Transverse colon (tissue), 3 donors: Measurements from ENCODE around the gene USP34.

Experiments used
- EP300 ChIP-seq: sonication (generic); formaldehyde crosslinking; IDR thresholded peaks from one replicate; pipeline ENCODE4 v1.6.1; 2017; ENCODE audit warnings: antibody characterized with exemption, low read depth
- POLR2A ChIP-seq: fragments of 450-650 bp; IDR thresholded peaks from one replicate; pipeline ENCODE4 v1.6.1; 2016; ENCODE audit warnings: antibody characterized with exemption, mild to moderate bottlenecking, moderate library complexity
- TF ChIP-seq, protein P1 (sequence below), 5 experiments: fragments of 200-600 bp in 3 of 5; fragments of 450-650 bp in 2 of 5; sonication (generic) in 3 of 5; IDR thresholded peaks; 1 replicate in 2 of 5; 2 replicates in 3 of 5; pipeline ENCODE4 v1.5.1; 2016 to 2017; ENCODE audit warnings: antibody characterized with exemption in 5 of 5, inconsistent platforms in 3 of 5, mild to moderate bottlenecking in 2 of 5, moderate library complexity in 1 of 5

DNA sequence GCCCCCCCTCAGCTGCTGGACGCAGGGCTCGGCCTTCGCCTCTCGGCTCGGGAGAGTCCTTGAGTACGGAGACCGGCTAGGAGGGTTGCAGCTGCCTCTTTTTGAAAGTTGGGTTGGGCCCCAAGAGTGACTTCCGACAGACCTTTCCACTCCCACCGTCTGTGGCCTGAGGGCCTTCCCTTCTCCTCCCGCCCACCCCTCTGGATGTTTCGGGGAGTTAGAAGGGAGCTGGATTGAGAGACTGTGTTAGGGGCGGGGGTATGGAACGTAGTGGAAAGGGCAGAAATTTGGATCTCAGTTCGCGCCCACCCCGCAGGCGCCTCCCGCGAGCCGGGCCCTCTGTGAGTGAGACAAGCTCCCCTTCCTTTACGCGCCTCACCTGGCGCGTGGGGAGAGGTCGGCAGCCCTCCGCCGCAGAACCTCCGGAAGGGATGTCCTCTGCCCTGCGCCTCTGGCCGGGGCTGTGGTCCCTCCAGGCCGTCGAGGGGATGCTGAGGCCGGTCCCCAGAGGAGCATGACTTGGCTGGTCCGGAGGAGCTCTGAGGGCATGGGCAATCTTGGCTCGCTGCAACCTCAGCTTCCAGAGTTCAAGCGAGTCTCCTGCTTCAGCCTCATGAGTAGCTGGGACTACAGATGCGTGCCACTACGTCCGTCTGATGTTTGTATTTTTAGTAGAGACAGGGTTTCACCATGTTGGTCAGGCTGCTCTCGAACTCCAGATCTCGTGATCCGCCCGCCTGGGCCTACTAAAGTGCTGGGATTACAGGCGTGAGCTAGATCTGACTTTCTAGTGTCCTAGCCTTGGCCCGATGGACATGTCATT lies 292.9 kb downstream of the USP34 start:
- TF ChIP-seq, protein P1, sequence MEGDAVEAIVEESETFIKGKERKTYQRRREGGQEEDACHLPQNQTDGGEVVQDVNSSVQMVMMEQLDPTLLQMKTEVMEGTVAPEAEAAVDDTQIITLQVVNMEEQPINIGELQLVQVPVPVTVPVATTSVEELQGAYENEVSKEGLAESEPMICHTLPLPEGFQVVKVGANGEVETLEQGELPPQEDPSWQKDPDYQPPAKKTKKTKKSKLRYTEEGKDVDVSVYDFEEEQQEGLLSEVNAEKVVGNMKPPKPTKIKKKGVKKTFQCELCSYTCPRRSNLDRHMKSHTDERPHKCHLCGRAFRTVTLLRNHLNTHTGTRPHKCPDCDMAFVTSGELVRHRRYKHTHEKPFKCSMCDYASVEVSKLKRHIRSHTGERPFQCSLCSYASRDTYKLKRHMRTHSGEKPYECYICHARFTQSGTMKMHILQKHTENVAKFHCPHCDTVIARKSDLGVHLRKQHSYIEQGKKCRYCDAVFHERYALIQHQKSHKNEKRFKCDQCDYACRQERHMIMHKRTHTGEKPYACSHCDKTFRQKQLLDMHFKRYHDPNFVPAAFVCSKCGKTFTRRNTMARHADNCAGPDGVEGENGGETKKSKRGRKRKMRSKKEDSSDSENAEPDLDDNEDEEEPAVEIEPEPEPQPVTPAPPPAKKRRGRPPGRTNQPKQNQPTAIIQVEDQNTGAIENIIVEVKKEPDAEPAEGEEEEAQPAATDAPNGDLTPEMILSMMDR (IDR thresholded peaks at IDR 0.05): no peak
- TF ChIP-seq POLR2A: no peak
- no peak for TF ChIP-seq EP300
